OCI-LY7 (cell line): ENCODE measurements around the gene NTRK1. TPM values are rescaled to one million over a fixed set of nuclear protein-coding genes. Genes with fewer than 3 reads are reported as not detected.

ENCODE experiments used
- BruUV-seq: library from RNA; stranded (reverse); fragments of 400-500 nt; replicated peaks from 2 replicates; lab custom pipeline; 2021; lab: Mats Ljungman, UMichigan
- CTCF ChIA-PET: fragments of 300-600 bp; sonication (Branson Sonifier 250); formaldehyde crosslinking; loops from one replicate; lab custom pipeline; 2022; ENCODE audit warnings: antibody characterized with exemption; ENCODE audit not compliant: unreplicated experiment; lab: Charles Lee
- POLR2A ChIA-PET: fragments of 300-600 bp; sonication (Branson Sonifier 250); formaldehyde crosslinking; loops from one replicate; lab custom pipeline; 2022; ENCODE audit warnings: antibody characterized with exemption; lab: Charles Lee
- DNase-seq: peaks from one replicate; pipeline ENCODE4 v3.0.0-alpha.2; 2015; ENCODE audit warnings: low spot score
- H2AFZ ChIP-seq: fragments of 200-600 bp; sonication (generic), shearing (Covaris generic); 2 replicates; pipeline ENCODE4 v1.6.1; 2014; ENCODE audit warnings: mild to moderate bottlenecking, antibody characterized with exemption, low read length, moderate library complexity
- H3K27ac ChIP-seq: fragments of 200-600 bp; sonication (generic); 2 replicates; pipeline ENCODE4 v1.5.1; 2014; ENCODE audit warnings: mixed run types, low read depth, mild to moderate bottlenecking, moderate library complexity, low read length, inconsistent platforms; ENCODE audit not compliant: poor library complexity, severe bottlenecking
- H3K36me3 ChIP-seq: fragments of 200-600 bp; sonication (generic); 2 replicates; pipeline ENCODE4 v1.6.1; 2014; ENCODE audit warnings: mild to moderate bottlenecking, antibody characterized with exemption, low read length, moderate library complexity, mixed read lengths; ENCODE audit not compliant: insufficient read depth
- H3K4me1 ChIP-seq: fragments of 200-600 bp; sonication (generic); 2 replicates; pipeline ENCODE4 v1.5.1; 2014; ENCODE audit warnings: mild to moderate bottlenecking, low read length; ENCODE audit not compliant: insufficient read depth, poor library complexity, severe bottlenecking
- H3K4me2 ChIP-seq: fragments of 200-600 bp; sonication (generic); 2 replicates; pipeline ENCODE4 v1.6.1; 2014; ENCODE audit warnings: mild to moderate bottlenecking, low read length
- H3K4me3 ChIP-seq: fragments of 200-600 bp; sonication (generic); 2 replicates; pipeline ENCODE4 v1.5.1; 2014; ENCODE audit warnings: mild to moderate bottlenecking, low read depth, low read length; ENCODE audit not compliant: poor library complexity, severe bottlenecking
- H3K79me2 ChIP-seq: fragments of 200-600 bp; sonication (generic); 2 replicates; pipeline ENCODE4 v1.6.1; 2016; ENCODE audit warnings: low read depth, mild to moderate bottlenecking, low read length, moderate library complexity, mixed read lengths; ENCODE audit not compliant: insufficient read depth
- H3K9me2 ChIP-seq: fragments of 200-600 bp; sonication (generic); 2 replicates; pipeline ENCODE4 v1.6.1; 2016; ENCODE audit warnings: mild to moderate bottlenecking, low read length, mixed read lengths; ENCODE audit not compliant: insufficient read depth
- H3K9me3 ChIP-seq: fragments of 200-600 bp; sonication (generic); 2 replicates; pipeline ENCODE4 v1.6.1; 2014; ENCODE audit warnings: mild to moderate bottlenecking, mixed run types, low read length, mixed read lengths
- H4K20me1 ChIP-seq: fragments of 200-600 bp; sonication (generic); 2 replicates; pipeline ENCODE4 v1.6.1; 2014; ENCODE audit warnings: mild to moderate bottlenecking, antibody characterized with exemption, low read length, moderate library complexity, mixed read lengths; ENCODE audit not compliant: insufficient read depth
- CTCF ChIP-seq: fragments of 200-600 bp; sonication (generic); conservative IDR thresholded peaks from 2 replicates; pipeline ENCODE4 v1.5.1; 2014; ENCODE audit warnings: mild to moderate bottlenecking, antibody characterized with exemption, low read length, moderate library complexity, mixed read lengths
- EZH2phosphoT487 ChIP-seq: fragments of 200-600 bp; sonication (generic); IDR thresholded peaks from 2 replicates; pipeline ENCODE4 v1.6.1; 2018; ENCODE audit warnings: low read depth, borderline replicate concordance, mild to moderate bottlenecking, mixed run types, antibody characterized with exemption, low read length, moderate library complexity, mixed read lengths
- intact Hi-C: fragments of 100-400 bp; cut with micrococcal nuclease; formaldehyde crosslinking; loops from one replicate; pipeline ENCODE4 v1.10.0; 2022; ENCODE audit not compliant: unreplicated experiment
- total RNA-seq, 2 experiments: library from RNA; depleted of rRNA in 1 of 2; stranded (reverse); fragments of >200 nt in 1 of 2; shearing (Covaris generic) in 1 of 2; gene quantifications; 2 replicates each; pipeline ENCODE4 v1.2.3, GENCODE V29; 2014 to 2022

NTRK1 gene
- total RNA-seq, 2 experiments from 2014 or later: not detected

DNA sequence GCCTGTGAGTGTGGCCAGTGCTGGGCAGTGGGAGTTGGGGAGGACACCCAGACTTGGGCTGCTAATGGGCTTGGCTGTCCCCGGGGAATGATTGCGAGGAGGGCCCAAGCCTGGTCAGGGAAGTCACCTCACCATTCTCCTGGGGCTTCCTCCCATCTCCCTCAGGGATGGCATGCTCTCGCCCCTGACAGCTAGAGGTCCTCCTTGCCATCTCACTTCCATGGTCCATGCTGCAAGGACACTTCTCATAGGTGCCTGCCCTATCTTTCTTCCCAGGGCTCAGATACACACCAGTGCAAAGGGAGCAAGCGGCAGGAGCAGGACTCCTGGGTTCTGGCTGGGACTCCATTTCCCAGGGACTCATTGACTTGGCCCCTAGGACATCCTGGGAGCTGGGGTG, 4.1 kb downstream of the NTRK1 start:
- Histone ChIP-seq H3K27ac (no peak overlapping the region), H3K79me2 (no peaks in the 10 kb centered on the region), H3K4me1 (peaks cover 4% of the 10 kb centered on the region), H3K4me3 (no peak overlapping the region), H2AFZ (no peak overlapping the region), H3K9me2 (no peaks in the 10 kb centered on the region), H3K4me2 (no peak overlapping the region), H3K9me3 (no peaks in the 10 kb centered on the region), H3K36me3 (no peaks in the 10 kb centered on the region), H4K20me1 (no peaks in the 10 kb centered on the region)
- no peak for DNase-seq
- BruUV-seq: no TSS peak
- ChIA-PET CTCF (no interaction called here), POLR2A (no interaction called here)
- intact Hi-C loops: loop anchor here (5.0 kb wide), 1 partner anchor 137 kb away; the partner anchor contains the start of genes ISG20L2 and METTL25B
- TF ChIP-seq EZH2phosphoT487 (no peak), CTCF (no peak)

- H3K4me1 ChIP-seq: peaks cover 2% of the 10 kb centered on the region
- no peak for DNase-seq
- no peaks in the 10 kb centered on the region for H3K79me2 ChIP-seq
- no peak overlapping the region for H2AFZ ChIP-seq
- intact Hi-C loops: no loop called here
- no peaks in the 10 kb centered on the region for H3K9me3 ChIP-seq
- no peaks in the 10 kb centered on the region for H3K36me3 ChIP-seq
- H3K9me2 ChIP-seq: no peaks in the 10 kb centered on the region
- no peaks in the 10 kb centered on the region for H4K20me1 ChIP-seq
- no TSS peak for BruUV-seq
- no peak overlapping the region for H3K27ac ChIP-seq
- H3K4me2 ChIP-seq: no peak overlapping the region
- ChIA-PET CTCF (no interaction called here), POLR2A (no interaction called here)
- no peak for TF ChIP-seq EZH2phosphoT487
- no peak for TF ChIP-seq CTCF
- no peak overlapping the region for H3K4me3 ChIP-seq
These were observed 4.6 kb downstream of the NTRK1 start for GRCh38 chr1:156865258-156865657.

GRCh38 chr1:156865865-156866248, 5.2 kb downstream of the NTRK1 start:
- POLR2A ChIA-PET: no interaction called here
- Histone ChIP-seq H3K4me1 (no peaks in the 10 kb centered on the region), H3K9me3 (no peaks in the 10 kb centered on the region), H4K20me1 (no peaks in the 10 kb centered on the region), H2AFZ (no peak overlapping the region), H3K27ac (no peak overlapping the region), H3K4me2 (no peak overlapping the region), H3K9me2 (no peaks in the 10 kb centered on the region), H3K4me3 (no peak overlapping the region), H3K79me2 (no peaks in the 10 kb centered on the region), H3K36me3 (no peaks in the 10 kb centered on the region)
- intact Hi-C loops: no loop called here
- no peak for DNase-seq
- no peak for TF ChIP-seq EZH2phosphoT487
- CTCF ChIA-PET: no interaction called here
- no TSS peak for BruUV-seq
